GM12891 (cell line): ENCODE measurements around the gene ARL14EPL.

Experiments
- PAX5 ChIP-seq: IDR thresholded peaks from 2 replicates; pipeline ENCODE4 v1.6.1; 2011; ENCODE audit warnings: low read length, moderate library complexity, mild to moderate bottlenecking; ENCODE audit not compliant: insufficient read depth, severe bottlenecking
- POLR2A ChIP-seq: IDR thresholded peaks from 2 replicates; pipeline ENCODE4 v1.6.1; 2011; ENCODE audit warnings: low read depth, low read length, control low read depth
- POLR2AphosphoS5 ChIP-seq: IDR thresholded peaks from 2 replicates; pipeline ENCODE4 v1.6.1; 2011; ENCODE audit warnings: low read depth, low read length, control low read depth
- POU2F2 ChIP-seq: IDR thresholded peaks from 2 replicates; pipeline ENCODE4 v1.6.1; 2011; ENCODE audit warnings: low read depth, mild to moderate bottlenecking, control low read depth, low read length, moderate library complexity

- TF ChIP-seq POLR2A = no peak
- no peak for TF ChIP-seq PAX5
- no peak for TF ChIP-seq POU2F2
- TF ChIP-seq POLR2AphosphoS5 = no peak
These were observed 31.7 kb downstream of the ARL14EPL start for GRCh38 chr5:116063950-116064349.
